HEK293 (cell line): Measurements from ENCODE around the gene KDSR.

ENCODE experiments used
- GLIS2 ChIP-seq: fragments of 450-650 bp; formaldehyde crosslinking; IDR thresholded peaks from 2 replicates; pipeline ENCODE4 v1.5.1; 2016; ENCODE audit warnings: missing biosample characterization, missing genetic modification characterization
- HOXC10 ChIP-seq: sonication (generic); formaldehyde crosslinking; IDR thresholded peaks from 2 replicates; pipeline ENCODE4 v1.8.1; 2023; ENCODE audit warnings: mild to moderate bottlenecking, missing genetic modification reagents
- HOXD13 ChIP-seq: sonication (generic); formaldehyde crosslinking; IDR thresholded peaks from 2 replicates; pipeline ENCODE4 v1.8.0; 2022; ENCODE audit warnings: missing genetic modification reagents, borderline replicate concordance
- KLF1 ChIP-seq: fragments of 450-650 bp; formaldehyde crosslinking; IDR thresholded peaks from 2 replicates; pipeline ENCODE4 v1.5.1; 2016; ENCODE audit warnings: missing biosample characterization, missing genetic modification characterization
- REPIN1 ChIP-seq: fragments of 450-650 bp; formaldehyde crosslinking; IDR thresholded peaks from 2 replicates; pipeline ENCODE4 v1.5.1; 2017; ENCODE audit warnings: missing biosample characterization, missing genetic modification characterization, low read depth
- SP3 ChIP-seq: fragments of 450-650 bp; formaldehyde crosslinking; IDR thresholded peaks from 2 replicates; pipeline ENCODE4 v1.5.1; 2016; ENCODE audit warnings: missing biosample characterization, missing genetic modification characterization
- TRIM28 ChIP-seq: IDR thresholded peaks from 2 replicates; pipeline ENCODE4 v1.6.1; 2011; ENCODE audit warnings: low read length, control low read depth, borderline replicate concordance
- ZBTB21 ChIP-seq: fragments of 450-650 bp; formaldehyde crosslinking; IDR thresholded peaks from 2 replicates; pipeline ENCODE4 v1.5.1; 2017; ENCODE audit warnings: missing biosample characterization, missing genetic modification characterization
- ZFHX2 ChIP-seq: fragments of 450-650 bp; formaldehyde crosslinking; conservative IDR thresholded peaks from 2 replicates; pipeline ENCODE4 v1.5.1; 2016; ENCODE audit warnings: missing biosample characterization, missing genetic modification characterization
- ZIC2 ChIP-seq: fragments of 450-650 bp; formaldehyde crosslinking; IDR thresholded peaks from 2 replicates; pipeline ENCODE4 v1.5.1; 2016; ENCODE audit warnings: missing biosample characterization, missing genetic modification characterization
- ZNF121 ChIP-seq: fragments of 450-650 bp; formaldehyde crosslinking; IDR thresholded peaks from 2 replicates; pipeline ENCODE4 v1.5.1; 2016; ENCODE audit warnings: missing biosample characterization, missing genetic modification characterization
- ZNF138 ChIP-seq: fragments of 450-650 bp; formaldehyde crosslinking; IDR thresholded peaks from 2 replicates; pipeline ENCODE4 v1.5.1; 2016; ENCODE audit warnings: missing biosample characterization, missing genetic modification characterization, borderline replicate concordance
- ZNF157 ChIP-seq: fragments of 450-650 bp; formaldehyde crosslinking; IDR thresholded peaks from 2 replicates; pipeline ENCODE4 v1.5.1; 2016; ENCODE audit warnings: missing biosample characterization, missing genetic modification characterization
- ZNF202 ChIP-seq: fragments of 450-650 bp; formaldehyde crosslinking; IDR thresholded peaks from 2 replicates; pipeline ENCODE4 v1.5.1; 2016; ENCODE audit warnings: missing biosample characterization, missing genetic modification characterization, borderline replicate concordance
- ZNF239 ChIP-seq: fragments of 450-650 bp; formaldehyde crosslinking; IDR thresholded peaks from 2 replicates; pipeline ENCODE4 v1.5.1; 2016; ENCODE audit warnings: missing biosample characterization, missing genetic modification characterization
- ZNF248 ChIP-seq: fragments of 450-650 bp; formaldehyde crosslinking; IDR thresholded peaks from 2 replicates; pipeline ENCODE4 v1.5.1; 2017; ENCODE audit warnings: missing biosample characterization, missing genetic modification characterization
- ZNF266 ChIP-seq: fragments of 450-650 bp; formaldehyde crosslinking; IDR thresholded peaks from 2 replicates; pipeline ENCODE4 v1.5.1; 2016; ENCODE audit warnings: missing biosample characterization, missing genetic modification characterization, low read depth
- ZNF274 ChIP-seq, 2 experiments: fragments of 200-500 bp in 1 of 2; fragments of 450-650 bp in 1 of 2; sonication (Bioruptor generic) in 1 of 2; formaldehyde crosslinking in 1 of 2; IDR thresholded peaks; 2 replicates each; pipeline versions ENCODE4 v1.5.1 to v1.6.1; 2014 to 2016; ENCODE audit warnings: borderline replicate concordance in 1 of 2, inconsistent platforms in 1 of 2, low read length in 1 of 2, missing biosample characterization in 1 of 2, missing genetic modification characterization in 1 of 2
- ZNF37A ChIP-seq: fragments of 450-650 bp; IDR thresholded peaks from 2 replicates; pipeline ENCODE4 v1.5.1; 2018; ENCODE audit warnings: missing biosample characterization, missing genetic modification characterization
- ZNF394 ChIP-seq: fragments of 450-650 bp; formaldehyde crosslinking; IDR thresholded peaks from 2 replicates; pipeline ENCODE4 v1.5.1; 2016; ENCODE audit warnings: missing biosample characterization, missing genetic modification characterization, mild to moderate bottlenecking, moderate library complexity, borderline replicate concordance
- ZNF521 ChIP-seq: fragments of 450-650 bp; formaldehyde crosslinking; IDR thresholded peaks from 2 replicates; pipeline ENCODE4 v1.5.1; 2017; ENCODE audit warnings: missing biosample characterization, mild to moderate bottlenecking, missing genetic modification characterization
- ZNF549 ChIP-seq: fragments of 450-650 bp; IDR thresholded peaks from 2 replicates; pipeline ENCODE4 v1.5.1; 2018; ENCODE audit warnings: missing biosample characterization, missing genetic modification characterization, mild to moderate bottlenecking, inconsistent platforms, moderate library complexity
- ZNF626 ChIP-seq: fragments of 450-650 bp; sonication (Bioruptor Pico); formaldehyde crosslinking; IDR thresholded peaks from 2 replicates; pipeline ENCODE4 v1.5.1; 2018; ENCODE audit warnings: missing biosample characterization, missing genetic modification characterization, inconsistent platforms
- ZNF660 ChIP-seq: fragments of 450-650 bp; IDR thresholded peaks from 2 replicates; pipeline ENCODE4 v1.5.1; 2018; ENCODE audit warnings: missing biosample characterization, mild to moderate bottlenecking, missing genetic modification characterization
- ZNF664 ChIP-seq: fragments of 450-650 bp; formaldehyde crosslinking; IDR thresholded peaks from 2 replicates; pipeline ENCODE4 v1.5.1; 2016; ENCODE audit warnings: missing biosample characterization, missing genetic modification characterization
- ZNF677 ChIP-seq: fragments of 450-650 bp; IDR thresholded peaks from 2 replicates; pipeline ENCODE4 v1.5.0; 2018; ENCODE audit warnings: missing biosample characterization, mild to moderate bottlenecking, missing genetic modification characterization, moderate library complexity
- ZNF776 ChIP-seq: fragments of 450-650 bp; formaldehyde crosslinking; IDR thresholded peaks from 2 replicates; pipeline ENCODE4 v1.5.0; 2017; ENCODE audit warnings: missing biosample characterization, missing genetic modification characterization, borderline replicate concordance
- ZNF777 ChIP-seq: fragments of 450-650 bp; formaldehyde crosslinking; IDR thresholded peaks from 2 replicates; pipeline ENCODE4 v1.5.1; 2017; ENCODE audit warnings: missing biosample characterization, missing genetic modification characterization, borderline replicate concordance
- TF ChIP-seq, protein P1 (sequence below): fragments of 450-650 bp; formaldehyde crosslinking; IDR thresholded peaks from 2 replicates; pipeline ENCODE4 v1.5.1; 2016; ENCODE audit warnings: missing biosample characterization, missing genetic modification characterization
- TF ChIP-seq, protein P2 (sequence below): fragments of 450-650 bp; formaldehyde crosslinking; IDR thresholded peaks from 2 replicates; pipeline ENCODE4 v1.5.1; 2017; ENCODE audit warnings: missing biosample characterization, missing genetic modification characterization
- TF ChIP-seq, protein P3 (sequence below): fragments of 450-650 bp; formaldehyde crosslinking; IDR thresholded peaks from 2 replicates; pipeline ENCODE4 v1.5.1; 2016; ENCODE audit warnings: missing biosample characterization, missing genetic modification characterization, borderline replicate concordance

Gene KDSR

DNA sequence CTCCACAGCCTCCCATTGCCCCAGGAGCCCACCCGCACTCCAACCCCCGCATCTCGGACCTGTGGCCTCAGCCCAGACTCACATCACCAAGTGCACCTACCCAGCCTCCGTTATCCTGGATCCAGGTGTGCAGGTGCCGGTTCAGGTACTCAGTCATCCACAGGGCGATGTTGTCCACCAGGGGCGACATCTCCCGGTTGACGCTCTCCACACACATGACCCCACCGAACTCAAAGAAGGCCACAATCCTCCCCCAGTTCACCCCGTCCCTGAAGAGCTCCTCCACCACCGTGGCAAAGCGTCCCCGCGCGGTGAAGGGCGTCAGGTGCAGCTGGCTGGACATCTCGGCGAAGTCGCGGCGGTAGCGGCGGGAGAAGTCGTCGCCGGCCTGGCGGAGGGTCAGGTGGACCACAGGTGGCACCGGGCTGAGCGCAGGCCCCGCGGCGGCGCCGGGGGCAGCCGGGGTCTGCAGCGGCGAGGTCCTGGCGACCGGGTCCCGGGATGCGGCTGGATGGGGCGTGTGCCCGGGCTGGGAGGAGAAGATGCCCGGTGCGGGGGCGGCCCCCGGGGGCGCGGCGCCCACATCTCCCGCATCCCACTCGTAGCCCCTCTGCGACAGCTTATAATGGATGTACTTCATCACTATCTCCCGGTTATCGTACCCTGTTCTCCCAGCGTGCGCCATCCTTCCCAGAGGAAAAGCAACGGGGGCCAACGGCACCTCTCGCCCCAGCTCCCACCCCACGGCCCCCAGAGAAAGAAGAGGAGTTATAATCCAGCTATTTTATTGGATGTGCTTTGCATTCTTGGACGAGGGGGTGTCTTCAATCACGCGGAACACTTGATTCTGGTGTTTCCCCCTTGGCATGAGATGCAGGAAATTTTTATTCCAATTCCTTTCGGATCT lies 48.8 kb downstream of the KDSR start (continued):
- TF ChIP-seq ZNF138: no peak
- TF ChIP-seq ZBTB21 (tag by site-specific recombination): no peak
- no peak for TF ChIP-seq ZNF660
- TF ChIP-seq ZNF394: no peak
- TF ChIP-seq ZNF266 (tag by site-specific recombination): no peak
- TF ChIP-seq KLF1: peak; percentile 40; the same call in 1 of the 2 replicates
- TF ChIP-seq, protein P1, sequence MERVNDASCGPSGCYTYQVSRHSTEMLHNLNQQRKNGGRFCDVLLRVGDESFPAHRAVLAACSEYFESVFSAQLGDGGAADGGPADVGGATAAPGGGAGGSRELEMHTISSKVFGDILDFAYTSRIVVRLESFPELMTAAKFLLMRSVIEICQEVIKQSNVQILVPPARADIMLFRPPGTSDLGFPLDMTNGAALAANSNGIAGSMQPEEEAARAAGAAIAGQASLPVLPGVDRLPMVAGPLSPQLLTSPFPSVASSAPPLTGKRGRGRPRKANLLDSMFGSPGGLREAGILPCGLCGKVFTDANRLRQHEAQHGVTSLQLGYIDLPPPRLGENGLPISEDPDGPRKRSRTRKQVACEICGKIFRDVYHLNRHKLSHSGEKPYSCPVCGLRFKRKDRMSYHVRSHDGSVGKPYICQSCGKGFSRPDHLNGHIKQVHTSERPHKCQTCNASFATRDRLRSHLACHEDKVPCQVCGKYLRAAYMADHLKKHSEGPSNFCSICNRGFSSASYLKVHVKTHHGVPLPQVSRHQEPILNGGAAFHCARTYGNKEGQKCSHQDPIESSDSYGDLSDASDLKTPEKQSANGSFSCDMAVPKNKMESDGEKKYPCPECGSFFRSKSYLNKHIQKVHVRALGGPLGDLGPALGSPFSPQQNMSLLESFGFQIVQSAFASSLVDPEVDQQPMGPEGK: peak; percentile 79
- TF ChIP-seq ZNF202 (tag by site-specific recombination): no peak
- TF ChIP-seq, protein P2, sequence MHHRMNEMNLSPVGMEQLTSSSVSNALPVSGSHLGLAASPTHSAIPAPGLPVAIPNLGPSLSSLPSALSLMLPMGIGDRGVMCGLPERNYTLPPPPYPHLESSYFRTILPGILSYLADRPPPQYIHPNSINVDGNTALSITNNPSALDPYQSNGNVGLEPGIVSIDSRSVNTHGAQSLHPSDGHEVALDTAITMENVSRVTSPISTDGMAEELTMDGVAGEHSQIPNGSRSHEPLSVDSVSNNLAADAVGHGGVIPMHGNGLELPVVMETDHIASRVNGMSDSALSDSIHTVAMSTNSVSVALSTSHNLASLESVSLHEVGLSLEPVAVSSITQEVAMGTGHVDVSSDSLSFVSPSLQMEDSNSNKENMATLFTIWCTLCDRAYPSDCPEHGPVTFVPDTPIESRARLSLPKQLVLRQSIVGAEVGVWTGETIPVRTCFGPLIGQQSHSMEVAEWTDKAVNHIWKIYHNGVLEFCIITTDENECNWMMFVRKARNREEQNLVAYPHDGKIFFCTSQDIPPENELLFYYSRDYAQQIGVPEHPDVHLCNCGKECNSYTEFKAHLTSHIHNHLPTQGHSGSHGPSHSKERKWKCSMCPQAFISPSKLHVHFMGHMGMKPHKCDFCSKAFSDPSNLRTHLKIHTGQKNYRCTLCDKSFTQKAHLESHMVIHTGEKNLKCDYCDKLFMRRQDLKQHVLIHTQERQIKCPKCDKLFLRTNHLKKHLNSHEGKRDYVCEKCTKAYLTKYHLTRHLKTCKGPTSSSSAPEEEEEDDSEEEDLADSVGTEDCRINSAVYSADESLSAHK: no peak
- no peak for TF ChIP-seq HOXD13 (CRISPR knock-in tag)
- TF ChIP-seq ZNF626 (tag by site-specific recombination): no peak
- no peak for TF ChIP-seq ZNF677 (tag by site-specific recombination)
- TF ChIP-seq ZNF274 (IDR thresholded peaks at IDR 0.05; ENCODE audit: low read length): no peak
- no peak for TF ChIP-seq ZNF274 (tag by site-specific recombination; IDR thresholded peaks at IDR 0.05; ENCODE audit: borderline replicate concordance)
- TF ChIP-seq ZNF37A (tag by site-specific recombination): no peak
- no peak for TF ChIP-seq REPIN1
- TF ChIP-seq ZNF776 (tag by site-specific recombination): no peak
- TF ChIP-seq ZNF248 (tag by site-specific recombination): no peak
- no peak for TF ChIP-seq TRIM28
- TF ChIP-seq ZNF664 (tag by site-specific recombination): no peak
- no peak for TF ChIP-seq HOXC10
- peak; percentile 39; the same call in 1 of the 2 replicates for TF ChIP-seq ZNF777
- TF ChIP-seq, protein P3, sequence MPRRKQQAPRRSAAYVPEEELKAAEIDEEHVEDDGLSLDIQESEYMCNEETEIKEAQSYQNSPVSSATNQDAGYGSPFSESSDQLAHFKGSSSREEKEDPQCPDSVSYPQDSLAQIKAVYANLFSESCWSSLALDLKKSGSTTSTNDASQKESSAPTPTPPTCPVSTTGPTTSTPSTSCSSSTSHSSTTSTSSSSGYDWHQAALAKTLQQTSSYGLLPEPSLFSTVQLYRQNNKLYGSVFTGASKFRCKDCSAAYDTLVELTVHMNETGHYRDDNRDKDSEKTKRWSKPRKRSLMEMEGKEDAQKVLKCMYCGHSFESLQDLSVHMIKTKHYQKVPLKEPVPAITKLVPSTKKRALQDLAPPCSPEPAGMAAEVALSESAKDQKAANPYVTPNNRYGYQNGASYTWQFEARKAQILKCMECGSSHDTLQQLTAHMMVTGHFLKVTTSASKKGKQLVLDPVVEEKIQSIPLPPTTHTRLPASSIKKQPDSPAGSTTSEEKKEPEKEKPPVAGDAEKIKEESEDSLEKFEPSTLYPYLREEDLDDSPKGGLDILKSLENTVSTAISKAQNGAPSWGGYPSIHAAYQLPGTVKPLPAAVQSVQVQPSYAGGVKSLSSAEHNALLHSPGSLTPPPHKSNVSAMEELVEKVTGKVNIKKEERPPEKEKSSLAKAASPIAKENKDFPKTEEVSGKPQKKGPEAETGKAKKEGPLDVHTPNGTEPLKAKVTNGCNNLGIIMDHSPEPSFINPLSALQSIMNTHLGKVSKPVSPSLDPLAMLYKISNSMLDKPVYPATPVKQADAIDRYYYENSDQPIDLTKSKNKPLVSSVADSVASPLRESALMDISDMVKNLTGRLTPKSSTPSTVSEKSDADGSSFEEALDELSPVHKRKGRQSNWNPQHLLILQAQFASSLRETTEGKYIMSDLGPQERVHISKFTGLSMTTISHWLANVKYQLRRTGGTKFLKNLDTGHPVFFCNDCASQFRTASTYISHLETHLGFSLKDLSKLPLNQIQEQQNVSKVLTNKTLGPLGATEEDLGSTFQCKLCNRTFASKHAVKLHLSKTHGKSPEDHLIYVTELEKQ (tag by site-specific recombination): 0 out of 2 replicates have a peak, but pooled peaks have one; percentile 16
- TF ChIP-seq ZNF239 (tag by site-specific recombination): no peak
- TF ChIP-seq ZFHX2 (tag by site-specific recombination): peak; percentile 91
- no peak for TF ChIP-seq ZNF121 (tag by site-specific recombination)
- TF ChIP-seq ZNF157: no peak
- no peak; the same call in none of the 2 replicates for TF ChIP-seq ZIC2 (tag by site-specific recombination)
- TF ChIP-seq SP3 (tag by site-specific recombination): no peak
- TF ChIP-seq ZNF549 (tag by site-specific recombination): no peak
- TF ChIP-seq GLIS2 (tag by site-specific recombination): peak; percentile 63
- TF ChIP-seq ZNF521 (tag by site-specific recombination): no peak
